Tibial nerve (tissue), 4 donors: ENCODE results near the gene IFT57. TPM values are rescaled to one million over a fixed set of nuclear protein-coding genes. Genes with fewer than 3 reads are reported as not detected.

Experiments
- DNase-seq, 2 donors: peaks; one replicate each; pipeline ENCODE4 v3.0.0-alpha.2; 2019; ENCODE audit warnings: low spot score in 2 of 2
- H3K27ac ChIP-seq, 4 donors: fragments of 200-600 bp; sonication (generic) in 3 of 4; one replicate each; pipeline ENCODE4 v1.5.1; 2017 to 2019; ENCODE audit warnings: mild to moderate bottlenecking in 1 of 4
- H3K27me3 ChIP-seq, 2 donors: fragments of 200-600 bp; sonication (generic) in 1 of 2; one replicate each; pipeline versions ENCODE4 v1.5.1 to v1.6.0; 2017 to 2019
- H3K36me3 ChIP-seq, 3 donors: fragments of 200-600 bp; sonication (generic); one replicate each; pipeline ENCODE4 v1.5.1; 2018 to 2019
- H3K4me1 ChIP-seq, 4 donors: fragments of 200-600 bp; sonication (generic) in 3 of 4; one replicate each; pipeline ENCODE4 v1.5.1; 2017 to 2019
- H3K4me3 ChIP-seq, 4 donors: fragments of 200-600 bp; sonication (generic) in 3 of 4; one replicate each; pipeline ENCODE4 v1.5.1; 2017 to 2019; ENCODE audit warnings: mild to moderate bottlenecking in 1 of 4, moderate library complexity in 1 of 4
- H3K9me3 ChIP-seq, 4 donors: fragments of 200-600 bp; sonication (generic) in 3 of 4; one replicate each; pipeline ENCODE4 v1.5.1; 2017 to 2019
- CTCF ChIP-seq, 5 experiments: fragments of 200-600 bp in 3 of 5; fragments of 450-650 bp in 2 of 5; sonication (generic) in 3 of 5; IDR thresholded peaks; one replicate each; pipeline ENCODE4 v1.5.1; 2016 to 2019; ENCODE audit warnings: antibody characterized with exemption in 5 of 5, mild to moderate bottlenecking in 3 of 5, moderate library complexity in 2 of 5
- EP300 ChIP-seq, 2 donors: sonication (generic); formaldehyde crosslinking; IDR thresholded peaks; one replicate each; pipeline ENCODE4 v1.6.1; 2017; ENCODE audit warnings: antibody characterized with exemption in 2 of 2, mild to moderate bottlenecking in 1 of 2
- POLR2A ChIP-seq, 2 donors: fragments of 450-650 bp; IDR thresholded peaks; one replicate each; pipeline ENCODE4 v1.6.1; 2017; ENCODE audit warnings: antibody characterized with exemption in 2 of 2, mild to moderate bottlenecking in 2 of 2, moderate library complexity in 2 of 2
- WGBS, 2 donors: methylation state at CpG; one replicate each; pipeline ENCODE4 v1.1.5; 2018; 5-methylcytosine and 5-hydroxymethylcytosine counted together
- total RNA-seq, 4 donors: library from RNA; depleted of rRNA; stranded (reverse); fragments of >200 nt; gene quantifications; one replicate each; pipeline ENCODE4 v1.1.0, GENCODE V29; 2016

Gene IFT57
- total RNA-seq, 4 donors from 2014 or later, result 49.6 to 97.1 (median 63.5) TPM

- no peak for TF ChIP-seq EP300 (IDR thresholded peaks at IDR 0.05)
- no peak overlapping the region for H3K27ac ChIP-seq
These were observed 29.0 kb upstream of the IFT57 start for GRCh38 chr3:108251265-108251664.

GRCh38 chr3:108250626-108251025 is 28.4 kb upstream of the IFT57 start:
- no peak for TF ChIP-seq POLR2A (IDR thresholded peaks at IDR 0.05)
- no peak for TF ChIP-seq EP300 (IDR thresholded peaks at IDR 0.05)
- no peak for TF ChIP-seq CTCF (IDR thresholded peaks at IDR 0.05)
- Histone ChIP-seq H3K9me3 (no peaks in the 10 kb centered on the region), H3K36me3 (no peaks in the 10 kb centered on the region), H3K27me3 (no peaks in the 10 kb centered on the region), H3K4me1 (no peaks in the 10 kb centered on the region), H3K4me3 (no peak overlapping the region), H3K27ac (no peak overlapping the region)
- no peak for DNase-seq
- WGBS, 2 donors, result 90 to 95% methylated on average over 2 of the region's 2 CpGs

More at GRCh38 chr3:108251265-108251664, 29.0 kb upstream of the IFT57 start:
- no peak for DNase-seq
- H3K9me3 ChIP-seq, result no peaks in the 10 kb centered on the region
- WGBS, 2 donors, result 84 to 93% methylated on average over 4 of the region's 4 CpGs
- H3K27me3 ChIP-seq, result no peaks in the 10 kb centered on the region
- no peaks in the 10 kb centered on the region for H3K36me3 ChIP-seq
- H3K4me3 ChIP-seq, result no peak overlapping the region
- no peaks in the 10 kb centered on the region for H3K4me1 ChIP-seq

GRCh38 chr3:108243243-108243642 is 21.0 kb upstream of the IFT57 start:
- H3K27me3 ChIP-seq, result no peaks in the 10 kb centered on the region
- no peak overlapping the region for H3K4me3 ChIP-seq
- H3K4me1 ChIP-seq, result no peaks in the 10 kb centered on the region
- DNase-seq, result no peak
- 91 to 93% methylated on average over 2 of the region's 2 CpGs for WGBS, 2 donors
- TF ChIP-seq POLR2A (IDR thresholded peaks at IDR 0.05) (no peak), CTCF (IDR thresholded peaks at IDR 0.05) (no peak)
- H3K27ac ChIP-seq, result no peak overlapping the region
- no peaks in the 10 kb centered on the region for H3K36me3 ChIP-seq
- H3K9me3 ChIP-seq, result no peaks in the 10 kb centered on the region

GRCh38 chr3:108242776-108243175 is 20.6 kb upstream of the IFT57 start:
- Histone ChIP-seq H3K36me3 (no peaks in the 10 kb centered on the region), H3K27me3 (no peaks in the 10 kb centered on the region), H3K4me1 (no peaks in the 10 kb centered on the region), H3K9me3 (no peaks in the 10 kb centered on the region), H3K4me3 (no peak overlapping the region), H3K27ac (no peak overlapping the region)
- no peak for TF ChIP-seq POLR2A (IDR thresholded peaks at IDR 0.05)
- no peak for TF ChIP-seq CTCF (IDR thresholded peaks at IDR 0.05)
- TF ChIP-seq EP300 (IDR thresholded peaks at IDR 0.05), result no peak
- no peak for DNase-seq

GRCh38 chr3:108241721-108242120 is 19.5 kb upstream of the IFT57 start:
- Histone ChIP-seq H3K4me3 (no peak overlapping the region), H3K9me3 (no peaks in the 10 kb centered on the region), H3K27me3 (no peaks in the 10 kb centered on the region), H3K27ac (no peak overlapping the region), H3K36me3 (no peaks in the 10 kb centered on the region), H3K4me1 (no peaks in the 10 kb centered on the region)
- 86 to 90% methylated on average over 6 of the region's 6 CpGs for WGBS, 2 donors
- DNase-seq, result no peak
- TF ChIP-seq EP300 (IDR thresholded peaks at IDR 0.05), result no peak
- no peak for TF ChIP-seq CTCF (IDR thresholded peaks at IDR 0.05)
- no peak for TF ChIP-seq POLR2A (IDR thresholded peaks at IDR 0.05)

- Histone ChIP-seq H3K36me3 (no peaks in the 10 kb centered on the region), H3K27me3 (no peaks in the 10 kb centered on the region), H3K9me3 (no peaks in the 10 kb centered on the region), H3K27ac (no peak overlapping the region), H3K4me3 (no peak overlapping the region), H3K4me1 (no peaks in the 10 kb centered on the region)
- TF ChIP-seq POLR2A (IDR thresholded peaks at IDR 0.05) (no peak), CTCF (IDR thresholded peaks at IDR 0.05) (no peak), EP300 (IDR thresholded peaks at IDR 0.05) (no peak)
- DNase-seq, result no peak
- 77% methylated on average over 2 of the region's 2 CpGs for WGBS, 2 donors
These were observed 18.9 kb upstream of the IFT57 start for GRCh38 chr3:108241146-108241545.
